Measurements from ENCODE around the gene SPATA6L. TPM values are rescaled to one million over a fixed set of nuclear protein-coding genes. Genes with fewer than 3 reads are reported as not detected.

SPATA6L gene
- total and polyA plus RNA-seq, 10 of the 15 experiments (the other 5 are each of a cell fraction or from before 2014, with no cell fraction given), result 0.37 to 1.6 (median 0.91) TPM

DNA sequence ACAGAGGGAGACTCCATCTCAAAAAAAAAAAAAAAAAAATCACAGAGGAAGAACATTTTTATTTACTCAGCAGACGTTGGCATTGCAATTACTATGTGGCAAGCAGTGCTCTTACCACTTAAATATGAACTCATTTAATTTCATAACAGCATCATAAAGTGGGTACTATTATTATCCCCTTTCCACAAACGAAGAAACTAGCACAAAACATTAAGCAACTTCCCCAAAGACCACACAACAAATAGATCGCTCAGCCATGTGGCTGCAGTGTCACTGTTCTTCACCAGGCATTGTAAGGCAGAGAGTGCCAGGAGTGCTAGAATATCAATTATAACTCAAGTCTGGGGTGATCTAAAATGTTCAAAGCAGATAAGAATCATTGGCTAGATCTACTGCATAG is 74.0 kb downstream of the SPATA6L start (continued):
- no peak for TF ChIP-seq MXI1 (IDR thresholded peaks at IDR 0.05; ENCODE audit: low read depth, low read length)

DNA sequence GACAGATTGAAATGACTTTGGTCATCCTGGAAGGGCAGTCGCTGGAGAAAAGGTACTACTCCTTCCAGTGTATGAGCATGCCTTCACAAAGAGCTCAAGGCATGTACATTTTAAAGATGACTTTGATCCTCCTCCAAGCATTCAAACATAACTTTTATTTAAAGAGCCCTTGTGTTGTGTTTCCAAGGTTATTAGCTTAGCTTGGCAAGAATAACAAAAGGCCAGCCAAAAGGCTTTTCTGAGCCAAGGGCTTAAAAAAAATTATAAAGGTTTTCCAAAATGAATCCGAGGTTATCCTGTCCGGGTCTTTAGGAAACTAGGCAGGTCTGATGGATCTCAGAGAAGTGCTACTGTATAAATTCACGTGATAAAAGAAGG is 75.2 kb downstream of the SPATA6L start:
- ATAC-seq (no peak), DNase-seq (ENCODE audit: low read depth, low spot score) (no peak), FAIRE-seq (no peak)
- ChIA-PET CTCF (interaction anchor here (1.1 kb wide), 1 partner anchor 14 kb away, joined by 4 read pairs; no protein-coding TSS in a partner anchor), SMC1A (ENCODE audit: uncharacterized antibody, unreplicated experiment) (interaction anchor here (0.8 kb wide), 1 partner anchor 23 kb away, joined by 3 read pairs; no protein-coding TSS in a partner anchor), RAD21 (ENCODE audit: unreplicated experiment) (no interaction called here), POLR2A (no interaction called here)
- no peak overlapping the region for H3K4me3 ChIP-seq
- H3K9me3 ChIP-seq (replicated peaks; ENCODE audit: control insufficient read depth, insufficient read depth, low read length), result no peaks in the 10 kb centered on the region
- no peaks in the 10 kb centered on the region for H4K20me1 ChIP-seq (ENCODE audit: control insufficient read depth, insufficient read depth)
- no peaks in the 10 kb centered on the region for H3K4me1 ChIP-seq (ENCODE audit: control insufficient read depth, insufficient read depth, low read length)
- intact Hi-C loops (cut with micrococcal nuclease; ENCODE audit: unreplicated experiment), result no loop called here
- no peak overlapping the region for H3K27ac ChIP-seq (ENCODE audit: control insufficient read depth, insufficient read depth)
- TF ChIP-seq RCOR1 (conservative IDR thresholded peaks at IDR 0.05; ENCODE audit: low read depth, low read length) (no peak), ZNF207 (IDR thresholded peaks at IDR 0.05; ENCODE audit: borderline replicate concordance) (no peak), HCFC1 (IDR thresholded peaks at IDR 0.05; ENCODE audit: low read length) (no peak), ETV6 (conservative IDR thresholded peaks at IDR 0.05 in 1 of 2, IDR thresholded peaks at IDR 0.05 in 1 of 2; ENCODE audit: borderline replicate concordance in 1 of 2, low read depth in 1 of 2) (no peak)
- TF ChIP-seq, protein P1, sequence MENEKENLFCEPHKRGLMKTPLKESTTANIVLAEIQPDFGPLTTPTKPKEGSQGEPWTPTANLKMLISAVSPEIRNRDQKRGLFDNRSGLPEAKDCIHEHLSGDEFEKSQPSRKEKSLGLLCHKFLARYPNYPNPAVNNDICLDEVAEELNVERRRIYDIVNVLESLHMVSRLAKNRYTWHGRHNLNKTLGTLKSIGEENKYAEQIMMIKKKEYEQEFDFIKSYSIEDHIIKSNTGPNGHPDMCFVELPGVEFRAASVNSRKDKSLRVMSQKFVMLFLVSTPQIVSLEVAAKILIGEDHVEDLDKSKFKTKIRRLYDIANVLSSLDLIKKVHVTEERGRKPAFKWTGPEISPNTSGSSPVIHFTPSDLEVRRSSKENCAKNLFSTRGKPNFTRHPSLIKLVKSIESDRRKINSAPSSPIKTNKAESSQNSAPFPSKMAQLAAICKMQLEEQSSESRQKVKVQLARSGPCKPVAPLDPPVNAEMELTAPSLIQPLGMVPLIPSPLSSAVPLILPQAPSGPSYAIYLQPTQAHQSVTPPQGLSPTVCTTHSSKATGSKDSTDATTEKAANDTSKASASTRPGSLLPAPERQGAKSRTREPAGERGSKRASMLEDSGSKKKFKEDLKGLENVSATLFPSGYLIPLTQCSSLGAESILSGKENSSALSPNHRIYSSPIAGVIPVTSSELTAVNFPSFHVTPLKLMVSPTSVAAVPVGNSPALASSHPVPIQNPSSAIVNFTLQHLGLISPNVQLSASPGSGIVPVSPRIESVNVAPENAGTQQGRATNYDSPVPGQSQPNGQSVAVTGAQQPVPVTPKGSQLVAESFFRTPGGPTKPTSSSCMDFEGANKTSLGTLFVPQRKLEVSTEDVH (IDR thresholded peaks at IDR 0.05; ENCODE audit: low read depth, partially characterized antibody), result no peak
- TF ChIP-seq, protein P2, sequence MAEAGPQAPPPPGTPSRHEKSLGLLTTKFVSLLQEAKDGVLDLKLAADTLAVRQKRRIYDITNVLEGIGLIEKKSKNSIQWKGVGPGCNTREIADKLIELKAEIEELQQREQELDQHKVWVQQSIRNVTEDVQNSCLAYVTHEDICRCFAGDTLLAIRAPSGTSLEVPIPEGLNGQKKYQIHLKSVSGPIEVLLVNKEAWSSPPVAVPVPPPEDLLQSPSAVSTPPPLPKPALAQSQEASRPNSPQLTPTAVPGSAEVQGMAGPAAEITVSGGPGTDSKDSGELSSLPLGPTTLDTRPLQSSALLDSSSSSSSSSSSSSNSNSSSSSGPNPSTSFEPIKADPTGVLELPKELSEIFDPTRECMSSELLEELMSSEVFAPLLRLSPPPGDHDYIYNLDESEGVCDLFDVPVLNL (IDR thresholded peaks at IDR 0.05; ENCODE audit: low read depth, low read length), result no peak
- no peak overlapping the region for H3K9ac ChIP-seq (ENCODE audit: control insufficient read depth, insufficient read depth, low read length)
- H2AFZ ChIP-seq (ENCODE audit: control insufficient read depth, low read depth, low read length), result no peak overlapping the region
- 69% methylated on average over 4 of the region's 4 CpGs for WGBS (ENCODE audit: insufficient coverage, insufficient replicate concordance, low lambda C conversion rate, missing lambda C conversion rate)
- no peaks in the 10 kb centered on the region for H3K27me3 ChIP-seq (replicated peaks in 1 of 2; ENCODE audit: control insufficient read depth in 2 of 2, insufficient read depth in 2 of 2, low read length in 1 of 2)
- no peaks in the 10 kb centered on the region; a peak in 1 of 4 replicates for H3K36me3 ChIP-seq (ENCODE audit: control insufficient read depth in 2 of 2, insufficient read depth in 2 of 2, low read length in 1 of 2)
- BruUV-seq (replicated peaks), result no TSS peak
- in situ Hi-C loops (cut with MboI), result no loop called here
- H3K79me2 ChIP-seq (ENCODE audit: control insufficient read depth, insufficient read depth, low read length), result no peaks in the 10 kb centered on the region
- no peak overlapping the region for H3K4me2 ChIP-seq (ENCODE audit: control insufficient read depth, insufficient read depth)

Data from GM12878 (cell line).